ENCODE data around the gene MARCO.
"Not testable (repeated sequence)": the region's sequence is repeated elsewhere in the genome, so short reads cannot be mapped to it uniquely, and the experiment has no call there.

The MARCO gene

DNA sequence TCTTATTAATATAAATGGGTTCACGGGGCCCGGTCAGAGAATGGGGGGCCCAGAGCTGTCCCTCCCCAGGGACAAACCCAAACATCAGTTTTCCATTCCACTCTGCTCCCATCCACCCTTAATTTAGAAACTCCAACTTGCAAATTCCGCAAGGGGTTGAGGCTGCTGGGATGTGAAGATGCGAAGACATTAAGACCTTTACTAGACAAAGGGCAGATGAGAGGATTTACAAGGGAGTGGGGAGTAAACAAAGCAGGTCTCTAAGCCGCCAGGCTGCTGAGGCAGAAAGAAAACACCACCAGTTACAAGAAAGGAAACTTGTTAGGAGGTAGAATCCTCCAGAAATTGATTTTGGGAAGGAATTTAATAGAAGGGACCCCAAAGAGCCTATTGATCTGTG, 33.1 kb downstream of the MARCO start:
- no peak for DNase-seq

DNA sequence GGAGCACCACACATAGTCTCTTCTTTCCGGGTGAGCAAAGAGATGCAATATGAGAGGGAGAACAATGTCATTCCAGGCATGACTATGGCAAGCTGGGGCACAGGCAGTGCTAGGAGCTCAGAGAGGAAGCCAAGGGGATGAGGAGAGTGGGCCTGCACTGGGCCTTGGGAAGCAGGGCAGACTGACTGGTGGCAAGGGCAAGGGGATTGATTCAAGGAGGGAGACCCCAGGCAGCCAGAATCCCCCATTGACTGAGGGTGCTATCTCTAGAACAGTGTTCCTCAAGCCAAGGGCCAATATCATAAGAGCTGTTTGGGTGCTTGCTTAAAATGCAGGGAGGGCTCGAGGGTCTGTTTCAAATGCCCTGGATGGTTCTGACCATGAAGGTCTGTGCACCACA, 36.1 kb downstream of the MARCO start:
- no peak for DNase-seq

DNA sequence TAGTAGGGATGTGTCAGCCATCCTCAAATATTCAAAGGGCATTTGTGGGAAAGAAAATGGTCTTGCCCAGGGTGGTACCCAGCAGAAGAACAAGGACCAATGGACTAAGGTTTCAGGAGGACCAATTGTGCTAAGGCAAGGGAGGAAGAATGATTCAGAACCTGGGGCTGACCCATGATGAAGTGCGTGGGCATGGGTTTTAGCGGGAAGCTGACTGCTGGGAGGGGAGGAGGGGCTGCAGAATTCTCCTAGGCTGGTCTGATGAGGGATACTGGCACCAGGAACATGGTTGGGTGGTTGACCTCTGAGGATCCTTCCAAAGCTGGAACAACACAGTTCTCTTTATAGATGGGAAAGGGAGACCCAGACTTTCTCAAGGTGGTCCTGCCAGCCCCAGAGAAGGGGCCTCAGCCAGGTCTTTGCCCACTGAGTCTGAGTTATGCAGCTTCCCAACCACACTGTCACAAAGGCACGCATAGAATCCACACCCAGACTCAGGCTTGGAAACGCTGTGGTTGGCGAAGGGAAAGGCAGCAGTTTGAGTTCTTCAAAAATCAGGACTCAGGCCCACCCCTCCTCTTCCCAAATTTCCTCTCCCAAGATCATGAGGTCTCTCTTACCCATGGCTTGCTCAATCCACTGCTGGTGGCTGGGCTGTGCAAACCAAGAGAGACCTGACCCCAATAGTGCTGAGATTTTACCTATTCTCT, 37.3 kb downstream of the MARCO start:
- DNase-seq, result no peak

- DNase-seq, result no peak
These were observed 38.0 kb downstream of the MARCO start for GRCh38 chr2:118980022-118980421.

- DNase-seq, result no peak
These were observed 38.6 kb downstream of the MARCO start for GRCh38 chr2:118980573-118980972.

- no peak for DNase-seq
These were observed 39.6 kb downstream of the MARCO start for GRCh38 chr2:118981632-118982031.

GRCh38 chr2:118982039-118982438, 40.0 kb downstream of the MARCO start:
- no peak for DNase-seq

- no peak for DNase-seq
These were observed 41.1 kb downstream of the MARCO start for GRCh38 chr2:118983133-118983532.

DNA sequence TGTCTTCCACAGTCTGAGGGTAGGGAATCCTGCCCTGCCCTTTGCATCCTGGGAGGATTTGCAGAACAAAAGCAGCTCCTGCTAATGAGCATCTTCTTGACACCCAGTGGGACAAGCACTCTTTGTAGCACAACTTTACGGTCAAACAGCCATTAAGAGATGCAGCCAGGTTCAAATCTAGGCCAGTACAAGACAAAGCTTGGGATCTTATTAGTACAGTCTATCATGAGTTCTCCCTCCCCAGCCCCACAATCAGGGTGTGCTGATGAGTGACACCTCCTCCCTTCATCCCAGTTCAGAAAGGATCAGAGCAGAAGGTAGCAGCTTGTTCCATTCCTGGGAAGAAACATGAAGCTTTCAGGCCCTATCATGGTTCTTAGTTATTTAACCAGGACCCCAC, 41.9 kb downstream of the MARCO start:
- no peak for DNase-seq

DNA sequence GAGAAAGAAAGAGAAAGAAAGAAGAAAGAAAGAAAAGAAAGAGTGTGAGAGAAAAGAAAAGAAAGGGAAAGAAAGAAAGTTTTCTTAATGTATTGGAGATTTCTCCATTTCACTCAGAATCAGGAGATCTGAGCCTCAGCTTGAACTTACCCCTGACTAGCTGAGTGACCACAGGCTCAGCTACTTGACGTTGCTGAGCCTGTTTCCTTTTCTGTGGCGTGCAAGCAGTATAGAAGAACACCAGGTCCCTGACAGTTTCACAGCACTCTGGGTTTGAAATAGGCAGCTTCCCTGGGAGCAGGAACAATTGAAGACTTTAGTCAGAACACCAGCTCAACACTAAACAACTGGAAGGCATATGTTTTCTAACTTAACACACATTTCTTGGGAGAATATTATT, 44.7 kb downstream of the MARCO start:
- no peak for DNase-seq

DNA sequence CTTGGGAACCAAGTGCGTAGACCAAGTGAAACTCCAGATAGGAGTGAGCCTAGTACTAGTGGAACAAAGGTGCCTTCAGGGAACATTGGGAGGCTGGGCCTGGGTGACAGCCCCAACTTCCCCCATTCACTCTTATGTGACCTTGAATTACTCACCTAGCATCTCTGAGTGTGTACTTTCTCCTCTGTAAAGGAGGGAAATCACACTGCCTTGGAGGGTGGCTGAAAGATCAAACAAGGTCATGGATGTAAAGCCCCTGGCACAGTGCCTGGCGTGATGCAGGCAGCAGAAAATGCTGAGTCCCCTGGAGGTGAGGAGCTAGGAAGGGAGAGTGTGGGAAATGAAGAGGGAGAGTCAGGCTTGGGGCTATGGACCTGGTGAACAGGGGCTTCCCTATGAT, 45.9 kb downstream of the MARCO start:
- no peak for DNase-seq

GRCh38 chr2:118988706-118989105, 46.7 kb downstream of the MARCO start:
- DNase-seq, result no peak

DNA sequence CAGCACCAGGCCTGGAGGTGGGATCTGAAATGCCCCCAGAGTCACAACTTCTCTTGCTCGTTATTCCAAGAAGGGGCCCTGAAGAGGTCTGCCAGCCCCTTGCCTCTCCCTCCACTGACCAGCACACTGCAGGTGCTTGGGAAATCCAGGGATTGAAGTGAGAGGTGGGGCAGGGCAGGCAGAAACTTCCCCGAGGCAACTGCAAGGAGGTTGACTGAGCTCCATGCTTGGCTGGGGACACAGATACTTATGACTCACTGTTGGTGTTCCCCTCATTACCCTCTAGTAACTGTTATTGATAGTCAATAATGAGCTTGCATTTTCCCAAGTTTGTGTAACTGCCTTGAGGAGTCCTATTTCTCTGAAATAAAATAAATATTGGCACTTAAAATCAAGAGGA, 47.5 kb downstream of the MARCO start:
- DNase-seq, result no peak

GRCh38 chr2:118990757-118991545, 49.0 kb downstream of the MARCO start:
- no peak for DNase-seq

- DNase-seq, result no peak
These were observed 49.6 kb downstream of the MARCO start for GRCh38 chr2:118991554-118991953.

DNA sequence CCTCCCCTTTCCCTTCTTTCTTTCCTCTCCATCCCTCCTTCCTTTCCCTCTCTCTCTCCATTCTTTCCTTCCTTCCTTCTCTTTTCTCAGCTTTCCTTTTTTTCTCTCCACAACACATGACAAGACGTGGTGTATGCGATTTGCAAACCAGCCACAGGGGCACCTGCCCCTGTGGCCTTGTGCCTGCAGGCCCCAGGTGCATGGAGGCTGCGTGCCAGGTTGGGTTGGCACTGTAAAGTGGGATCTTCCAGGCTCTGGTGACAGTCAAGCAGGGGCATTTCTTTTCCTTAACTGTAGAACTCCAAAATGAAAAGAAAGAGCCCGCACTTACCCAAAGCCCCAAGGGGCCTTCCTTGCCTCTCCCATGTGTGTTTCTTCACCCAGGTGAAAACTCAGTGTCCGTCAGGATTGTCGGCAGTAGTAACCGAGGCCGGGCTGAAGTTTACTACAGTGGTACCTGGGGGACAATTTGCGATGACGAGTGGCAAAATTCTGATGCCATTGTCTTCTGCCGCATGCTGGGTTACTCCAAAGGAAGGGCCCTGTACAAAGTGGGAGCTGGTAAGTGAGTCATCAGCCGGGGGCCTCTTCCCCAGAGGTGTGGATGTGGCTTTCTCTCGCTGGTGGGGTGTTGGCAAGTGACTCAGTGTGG, 50.9 kb downstream of the MARCO start:
- DNase-seq, result no peak

DNA sequence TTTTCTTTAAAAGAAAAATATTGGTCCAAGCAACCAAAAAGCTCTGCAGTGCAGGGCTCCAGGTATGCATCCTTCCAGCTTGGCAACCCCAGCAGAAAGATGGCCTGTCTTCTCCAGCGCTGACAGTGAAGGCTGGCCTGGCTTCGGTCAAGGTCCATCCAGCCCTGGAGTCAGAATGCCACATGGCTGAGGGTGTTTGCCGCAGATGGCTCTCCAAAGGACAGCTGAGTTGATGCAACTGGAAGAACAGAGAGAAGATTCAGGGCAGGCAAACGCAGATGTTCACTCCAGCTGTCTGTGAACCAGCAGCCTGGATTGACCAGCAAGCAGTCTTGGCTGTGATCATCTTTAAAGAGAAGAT, 51.4 kb downstream of the MARCO start:
- no peak for DNase-seq

DNA sequence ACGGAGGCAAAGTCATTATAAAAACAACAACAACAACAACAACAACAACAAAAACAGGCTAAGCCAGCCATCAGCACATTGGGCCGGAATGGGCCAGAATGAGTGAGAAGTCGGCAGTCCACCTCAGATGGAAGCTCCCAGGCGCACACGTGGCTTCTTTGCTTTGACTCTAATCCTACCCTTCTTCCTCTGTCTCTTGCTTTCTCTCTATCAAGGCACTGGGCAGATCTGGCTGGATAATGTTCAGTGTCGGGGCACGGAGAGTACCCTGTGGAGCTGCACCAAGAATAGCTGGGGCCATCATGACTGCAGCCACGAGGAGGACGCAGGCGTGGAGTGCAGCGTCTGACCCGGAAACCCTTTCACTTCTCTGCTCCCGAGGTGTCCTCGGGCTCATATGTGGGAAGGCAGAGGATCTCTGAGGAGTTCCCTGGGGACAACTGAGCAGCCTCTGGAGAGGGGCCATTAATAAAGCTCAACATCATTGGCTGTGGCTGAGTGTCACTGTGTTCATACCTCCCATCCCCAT, 52.2 kb downstream of the MARCO start:
- DNase-seq, result no peak

- no peak for DNase-seq
These were observed 52.8 kb downstream of the MARCO start for GRCh38 chr2:118994778-118995177.

GRCh38 chr2:119003856-119004255, 61.9 kb downstream of the MARCO start:
- DNase-seq, result not testable (repeated sequence)

- no peak for DNase-seq
These were observed 62.6 kb downstream of the MARCO start for GRCh38 chr2:119004602-119005001.

- DNase-seq, result no peak
These were observed 63.1 kb downstream of the MARCO start for GRCh38 chr2:119005051-119005450.

DNA sequence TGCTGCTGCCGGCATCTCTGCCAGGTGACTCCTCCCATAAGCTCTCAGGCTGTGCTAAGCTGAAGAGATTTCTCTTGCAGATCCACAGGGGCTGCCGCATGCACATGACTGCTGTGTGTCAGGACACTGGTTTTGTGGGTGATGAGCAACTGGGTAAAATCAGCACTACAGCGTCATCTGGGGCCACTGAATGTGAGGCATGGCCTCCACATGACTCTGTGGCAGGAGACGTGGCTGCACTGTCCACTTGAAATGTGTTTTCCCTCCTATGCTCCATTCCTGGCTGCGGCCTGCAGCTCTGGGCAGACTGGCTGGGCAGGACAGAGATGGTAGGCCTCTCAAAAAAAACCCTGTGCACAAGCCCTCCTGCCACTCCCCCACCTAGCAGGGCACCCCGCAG, 63.6 kb downstream of the MARCO start:
- DNase-seq, result no peak

DNA sequence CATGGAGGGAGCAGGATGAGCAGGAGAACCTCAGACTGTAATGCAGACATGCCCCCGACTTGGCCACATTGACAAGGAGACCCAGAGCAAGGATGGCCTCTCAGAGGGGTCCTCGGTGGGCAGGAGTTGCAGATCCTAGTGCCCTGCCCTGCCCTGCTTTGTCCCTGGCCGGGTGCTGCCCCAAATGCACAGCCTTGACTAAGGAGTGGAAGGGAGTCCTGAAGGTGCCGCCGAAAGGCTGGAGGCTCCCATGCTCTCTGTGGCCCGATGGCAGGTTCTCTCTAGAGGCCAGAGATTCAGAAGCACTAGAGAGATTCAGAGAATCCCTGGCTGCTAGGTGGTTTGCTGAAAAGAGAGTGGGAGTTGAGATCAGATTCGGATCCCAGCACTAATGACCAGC, 64.4 kb downstream of the MARCO start:
- no peak for DNase-seq
